NCI-H345 treated with DMSO at 0.1 percent for 48 hours (cell line): ENCODE data around the gene C14orf39.
"Not testable (repeated sequence)": the region's sequence is repeated elsewhere in the genome, so short reads cannot be mapped to it uniquely, and the experiment has no call there.

Experiments used
- DNase-seq: peaks from one replicate; lab custom pipeline; 2025; ENCODE audit not compliant: unreplicated experiment; lab: John Stamatoyannopoulos, UW

The C14orf39 gene

DNA sequence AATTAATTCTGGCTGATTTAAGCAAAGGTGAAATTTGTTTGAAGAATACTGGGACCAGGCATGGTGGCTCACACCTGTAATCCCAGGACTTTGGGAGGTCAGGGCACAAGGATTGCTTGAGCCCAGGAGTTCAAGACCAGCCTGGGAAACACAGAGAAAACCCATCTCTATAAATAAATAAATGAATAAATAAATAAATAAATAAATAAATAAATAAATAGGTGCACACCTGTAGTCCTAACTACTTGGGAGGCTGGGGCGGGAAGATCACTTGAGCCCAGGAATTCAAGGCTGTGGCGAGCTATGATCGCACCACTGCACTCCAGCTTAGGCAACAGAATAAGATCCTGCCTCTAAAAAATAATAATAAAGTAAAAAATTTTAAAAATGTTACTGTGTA lies 4.4 kb upstream of the C14orf39 start:
- DNase-seq: no peak

DNA sequence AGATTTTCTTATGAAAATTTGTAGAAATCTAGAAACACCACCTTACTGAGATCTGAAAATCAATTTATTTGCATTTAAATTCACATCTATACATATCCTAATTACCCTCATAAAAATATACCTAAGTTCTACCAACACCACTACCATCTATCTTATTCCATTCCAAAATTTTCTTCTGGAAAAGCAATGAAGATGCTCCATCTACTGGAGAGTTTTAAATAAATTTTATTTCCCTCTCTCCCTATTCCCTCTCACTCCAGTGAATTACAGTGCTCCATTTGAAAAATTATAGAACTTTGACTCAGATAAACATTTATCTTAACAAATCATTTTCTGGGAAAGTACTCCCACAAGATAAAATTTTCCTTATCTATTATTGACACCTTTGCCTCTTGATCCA lies 2.3 kb upstream of the C14orf39 start:
- DNase-seq: no peak

DNA sequence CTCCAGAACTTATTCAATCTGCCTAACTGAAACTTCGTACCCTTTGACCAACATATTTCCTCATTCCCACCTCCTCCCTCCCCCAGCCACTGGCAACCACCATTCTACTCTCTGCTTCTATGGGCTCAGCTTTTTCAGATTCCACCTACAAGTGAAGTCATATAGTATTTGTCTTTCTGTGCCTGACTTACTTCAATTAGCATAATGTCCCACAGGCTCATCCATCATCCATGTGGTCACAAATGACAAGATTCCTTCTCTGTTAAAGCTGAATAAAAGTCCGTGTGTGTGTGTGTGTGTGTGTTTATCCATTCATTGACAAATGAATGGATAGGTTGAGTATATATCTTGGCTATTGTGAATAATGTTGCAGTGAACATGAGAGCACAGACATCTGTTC lies 1.3 kb upstream of the C14orf39 start:
- DNase-seq: no peak

DNA sequence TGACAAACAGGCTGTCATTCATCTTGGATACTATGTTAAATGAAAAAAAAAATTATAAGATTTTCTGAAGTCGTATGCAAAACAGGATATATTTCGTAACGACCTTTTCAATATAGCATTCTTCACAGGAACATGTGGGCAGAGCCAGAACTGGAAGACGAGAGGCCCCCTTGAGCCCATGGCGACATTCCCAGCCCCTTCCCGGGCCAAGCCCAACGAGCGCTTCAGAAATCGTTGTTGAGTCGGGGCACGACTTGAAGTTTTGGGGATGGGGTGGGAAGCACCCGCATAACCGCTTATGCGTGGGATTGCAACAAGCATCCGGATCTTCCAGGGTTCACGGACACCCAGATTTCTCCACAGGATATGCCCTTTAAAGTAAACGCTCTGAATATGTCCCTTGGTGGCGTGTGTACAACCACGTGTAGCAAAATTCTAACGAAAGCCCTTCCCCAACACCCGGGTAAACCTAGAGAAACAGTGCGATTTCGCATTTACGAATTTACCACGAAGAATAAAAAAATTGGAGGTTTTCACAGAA lies 736 bp downstream of the C14orf39 start:
- DNase-seq: no peak

DNA sequence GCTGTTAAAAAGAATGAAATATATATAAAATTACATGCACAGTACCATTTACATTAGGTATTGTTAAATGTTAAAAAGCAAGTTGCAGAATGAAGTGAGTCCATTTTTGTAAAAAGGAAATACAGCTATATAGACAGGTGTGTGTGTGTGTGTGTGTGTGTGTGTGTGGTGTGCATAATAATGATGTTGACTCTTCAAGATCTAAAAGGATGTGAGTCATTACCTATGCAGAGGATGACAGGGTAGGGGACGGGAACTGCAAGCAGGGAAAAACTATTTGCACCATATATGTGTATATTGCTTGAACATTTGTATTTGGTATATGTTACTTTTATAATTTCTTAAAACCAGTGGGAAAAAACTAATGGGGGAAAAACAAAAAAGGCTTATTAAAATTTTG lies 3.1 kb downstream of the C14orf39 start:
- DNase-seq: no peak

DNA sequence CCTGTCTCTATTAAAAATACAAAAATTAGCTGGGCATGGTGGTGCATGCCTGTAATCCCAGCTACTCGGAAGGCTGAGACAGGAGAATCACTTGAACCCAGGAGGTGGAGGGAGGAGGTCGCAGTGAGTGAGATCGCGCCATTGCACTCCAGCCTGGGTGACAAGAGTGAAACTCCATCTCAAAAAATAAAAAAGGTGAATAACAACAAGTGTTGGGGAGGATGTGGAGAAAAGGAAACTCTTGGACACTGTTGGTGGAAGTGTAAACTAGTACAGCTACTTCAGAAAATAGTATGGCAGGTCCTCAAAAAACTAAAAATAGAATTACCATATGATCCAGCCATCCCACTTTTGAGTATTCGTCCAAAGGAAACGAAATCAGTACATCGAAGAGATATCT lies 5.6 kb downstream of the C14orf39 start:
- DNase-seq: not testable (repeated sequence)

DNA sequence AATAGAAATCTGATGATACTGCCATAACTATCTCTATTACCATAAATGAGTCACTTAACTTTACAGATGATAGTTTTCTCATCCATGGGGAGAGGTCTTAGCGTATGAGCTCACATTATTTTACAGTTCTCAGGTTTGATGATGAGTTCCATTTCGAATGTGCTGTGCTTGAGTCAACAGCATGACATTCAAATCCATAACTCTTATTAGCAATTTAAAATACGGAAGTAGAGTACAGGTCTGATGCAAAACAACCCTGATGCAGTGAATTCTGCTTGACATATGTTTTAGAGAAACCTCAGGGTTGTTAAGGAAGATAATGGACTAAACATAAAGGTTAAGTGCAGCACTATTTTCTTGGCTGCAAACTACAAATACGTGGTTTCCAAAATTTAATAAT lies 30.0 kb downstream of the C14orf39 start:
- DNase-seq: no peak

DNA sequence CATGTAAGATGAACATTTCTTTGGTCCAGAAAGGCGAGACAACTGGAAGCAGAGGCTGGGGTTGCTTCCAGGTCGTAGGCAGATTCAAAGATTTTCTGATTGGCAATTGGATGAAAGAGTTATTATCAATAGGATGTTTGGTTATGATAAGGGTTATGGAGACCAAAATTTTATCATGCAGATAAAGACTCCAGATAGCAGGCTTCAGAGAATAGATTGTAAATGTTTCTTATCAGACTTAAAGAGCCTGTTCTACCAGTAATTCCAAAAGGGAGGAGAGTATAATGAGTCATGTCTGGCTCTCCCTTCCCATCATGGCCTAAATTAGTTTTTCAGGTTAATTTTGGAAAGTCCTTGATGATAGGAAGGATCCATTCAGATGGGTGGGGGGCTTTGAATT lies 55.6 kb downstream of the C14orf39 start:
- DNase-seq: no peak

DNA sequence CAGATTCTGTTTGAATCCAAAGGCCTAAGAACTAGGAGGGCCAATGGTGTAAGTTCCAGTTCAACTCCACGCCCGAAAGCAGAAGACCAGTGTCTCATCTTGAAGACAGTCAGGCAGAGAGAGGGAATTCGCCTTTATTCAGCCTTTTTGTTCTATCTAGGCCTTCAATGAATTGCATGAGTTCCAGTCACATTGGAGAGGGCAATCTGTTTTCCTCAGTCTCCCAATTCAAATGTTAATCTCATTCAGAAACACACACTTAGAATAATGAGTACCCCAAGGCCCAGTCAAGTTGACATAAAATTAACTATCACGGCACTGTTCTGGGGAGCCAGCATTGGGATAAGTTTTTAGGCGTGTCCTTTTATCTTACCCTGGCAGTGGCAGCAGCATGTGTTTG lies 65.8 kb downstream of the C14orf39 start:
- DNase-seq: no peak

DNA sequence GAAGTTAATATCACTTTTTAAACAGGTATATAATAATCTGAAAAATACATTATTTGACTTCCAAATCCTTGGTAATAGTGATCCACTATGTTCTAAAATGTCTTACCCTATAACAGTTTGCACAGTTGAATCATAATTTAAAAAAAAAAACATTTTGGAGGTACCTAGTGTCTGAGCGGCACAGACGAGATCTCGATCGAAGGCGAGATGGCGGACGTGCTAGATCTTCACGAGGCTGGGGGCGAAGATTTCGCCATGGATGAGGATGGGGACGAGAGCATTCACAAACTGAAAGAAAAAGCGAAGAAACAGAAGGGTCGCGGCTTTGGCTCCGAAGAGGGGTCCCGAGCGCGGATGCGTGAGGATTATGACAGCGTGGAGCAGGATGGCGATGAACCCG lies 88.3 kb downstream of the C14orf39 start:
- DNase-seq: not testable (repeated sequence)

DNA sequence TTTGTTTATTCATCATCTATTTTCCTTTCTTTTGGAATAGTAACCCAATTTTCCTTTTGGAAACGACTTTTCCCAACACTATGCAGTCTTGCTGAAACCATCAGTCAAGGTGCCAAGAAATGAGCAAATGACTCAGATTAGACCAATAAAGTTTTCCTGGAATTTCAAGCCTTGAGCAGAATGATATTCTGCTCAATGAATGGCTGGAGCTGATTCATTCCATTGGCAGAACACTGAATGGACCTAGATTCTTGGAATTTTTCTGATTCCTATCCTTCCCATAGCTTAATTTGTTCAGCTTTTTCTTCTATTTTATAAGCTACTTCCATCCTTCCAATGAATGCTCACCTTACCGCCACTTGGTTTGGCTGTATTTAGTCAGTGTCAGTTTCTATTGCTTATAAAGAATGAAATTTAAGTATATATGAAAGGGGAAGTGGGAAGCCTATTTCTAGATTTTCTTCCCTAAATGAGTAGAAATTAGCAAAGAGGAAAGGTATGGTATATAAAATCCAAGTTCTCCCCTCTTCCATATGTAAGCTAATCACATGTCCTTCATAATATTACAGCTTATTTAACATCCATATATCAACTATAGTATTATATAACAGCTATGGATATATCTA lies 89.0 kb downstream of the C14orf39 start:
- DNase-seq: no peak
